ENCODE data around the gene SUGCT. TPM values are rescaled to one million over a fixed set of nuclear protein-coding genes. Genes with fewer than 3 reads are reported as not detected.

Gene SUGCT
- total RNA-seq, 3 donors from 2014 or later, result 7.6 to 19.1 (median 10.1) TPM

- ATAC-seq, result no peak
These were observed 569.4 kb downstream of the SUGCT start for GRCh38 chr7:40704172-40704571.

GRCh38 chr7:40706829-40707228, 572.0 kb downstream of the SUGCT start:
- no peak for DNase-seq
- TF ChIP-seq, protein P1, sequence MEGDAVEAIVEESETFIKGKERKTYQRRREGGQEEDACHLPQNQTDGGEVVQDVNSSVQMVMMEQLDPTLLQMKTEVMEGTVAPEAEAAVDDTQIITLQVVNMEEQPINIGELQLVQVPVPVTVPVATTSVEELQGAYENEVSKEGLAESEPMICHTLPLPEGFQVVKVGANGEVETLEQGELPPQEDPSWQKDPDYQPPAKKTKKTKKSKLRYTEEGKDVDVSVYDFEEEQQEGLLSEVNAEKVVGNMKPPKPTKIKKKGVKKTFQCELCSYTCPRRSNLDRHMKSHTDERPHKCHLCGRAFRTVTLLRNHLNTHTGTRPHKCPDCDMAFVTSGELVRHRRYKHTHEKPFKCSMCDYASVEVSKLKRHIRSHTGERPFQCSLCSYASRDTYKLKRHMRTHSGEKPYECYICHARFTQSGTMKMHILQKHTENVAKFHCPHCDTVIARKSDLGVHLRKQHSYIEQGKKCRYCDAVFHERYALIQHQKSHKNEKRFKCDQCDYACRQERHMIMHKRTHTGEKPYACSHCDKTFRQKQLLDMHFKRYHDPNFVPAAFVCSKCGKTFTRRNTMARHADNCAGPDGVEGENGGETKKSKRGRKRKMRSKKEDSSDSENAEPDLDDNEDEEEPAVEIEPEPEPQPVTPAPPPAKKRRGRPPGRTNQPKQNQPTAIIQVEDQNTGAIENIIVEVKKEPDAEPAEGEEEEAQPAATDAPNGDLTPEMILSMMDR (IDR thresholded peaks at IDR 0.05), result no peak

More at GRCh38 chr7:40704172-40704571, 569.4 kb downstream of the SUGCT start:
- H3K9me3 ChIP-seq, result no peaks in the 10 kb centered on the region
- H3K36me3 ChIP-seq (ENCODE audit: low read depth), result no peaks in the 10 kb centered on the region
- intact Hi-C loops (cut with DNase I, micrococcal nuclease), result no loop called here
- DNase-seq, result no peak
- H3K4me3 ChIP-seq, result no peak overlapping the region
- no peaks in the 10 kb centered on the region for H3K4me1 ChIP-seq (ENCODE audit: low read depth)
- TF ChIP-seq, protein P1 (IDR thresholded peaks at IDR 0.05), result no peak

GRCh38 chr7:40709062-40709964, 574.5 kb downstream of the SUGCT start:
- intact Hi-C loops (cut with DNase I, micrococcal nuclease), result no loop called here
- DNase-seq (no peak), ATAC-seq (no peak)
- Histone ChIP-seq H3K9me3 (no peaks in the 10 kb centered on the region), H3K36me3 (ENCODE audit: low read depth) (no peaks in the 10 kb centered on the region), H3K4me1 (ENCODE audit: low read depth) (no peaks in the 10 kb centered on the region), H3K4me3 (no peak overlapping the region)
- TF ChIP-seq, protein P1 (IDR thresholded peaks at IDR 0.05), result no peak

More at GRCh38 chr7:40706829-40707228, 572.0 kb downstream of the SUGCT start:
- Histone ChIP-seq H3K9me3 (no peaks in the 10 kb centered on the region), H3K36me3 (ENCODE audit: low read depth) (no peaks in the 10 kb centered on the region), H3K4me3 (no peak overlapping the region), H3K4me1 (ENCODE audit: low read depth) (no peaks in the 10 kb centered on the region)
- intact Hi-C loops (cut with DNase I, micrococcal nuclease), result no loop called here
- ATAC-seq, result no peak

GRCh38 chr7:40711706-40712105, 576.9 kb downstream of the SUGCT start:
- H3K4me1 ChIP-seq (ENCODE audit: low read depth), result no peaks in the 10 kb centered on the region
- DNase-seq (no peak), ATAC-seq (no peak)
- no peak overlapping the region for H3K4me3 ChIP-seq
- TF ChIP-seq, protein P1 (IDR thresholded peaks at IDR 0.05), result no peak
- intact Hi-C loops (cut with DNase I, micrococcal nuclease), result no loop called here
- no peaks in the 10 kb centered on the region for H3K36me3 ChIP-seq (ENCODE audit: low read depth)
- no peaks in the 10 kb centered on the region for H3K9me3 ChIP-seq

DNA sequence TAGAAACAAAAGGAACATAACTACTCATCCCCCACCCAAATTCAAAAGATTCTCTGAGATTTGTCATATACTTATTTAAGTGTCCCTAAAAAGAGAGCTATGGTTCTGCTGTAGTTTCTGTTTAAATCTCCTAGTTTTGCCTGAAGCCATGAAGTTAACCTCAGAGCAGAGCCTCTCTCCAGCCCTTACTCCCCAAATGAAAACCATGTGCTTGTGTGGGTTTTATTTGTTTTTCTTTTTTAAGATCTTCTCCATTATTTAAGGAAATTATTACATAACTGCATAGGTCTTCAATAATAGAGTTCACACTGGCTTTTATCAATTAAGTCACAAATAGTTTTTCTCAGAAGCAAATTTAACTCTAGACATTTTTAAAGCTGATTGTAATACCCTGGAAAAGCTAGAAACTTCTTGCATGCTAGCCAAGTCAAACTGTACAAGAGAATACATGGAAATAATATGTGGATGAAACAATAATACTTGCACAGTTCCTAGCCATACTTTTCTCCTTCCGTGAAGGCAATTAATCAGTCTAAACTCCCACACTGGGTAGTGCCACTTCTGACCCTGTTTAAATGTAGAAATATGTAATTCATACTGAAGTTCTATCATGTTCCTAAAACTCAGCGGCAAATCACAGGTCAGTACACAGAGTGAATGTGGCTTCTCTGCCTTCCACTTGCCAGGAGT, 579.7 kb downstream of the SUGCT start:
- Histone ChIP-seq H3K36me3 (ENCODE audit: low read depth) (no peaks in the 10 kb centered on the region), H3K4me1 (ENCODE audit: low read depth) (no peaks in the 10 kb centered on the region), H3K9me3 (no peaks in the 10 kb centered on the region), H3K4me3 (no peak overlapping the region)
- DNase-seq, result no peak
- intact Hi-C loops (cut with DNase I, micrococcal nuclease), result no loop called here
- ATAC-seq, result no peak
- TF ChIP-seq, protein P1 (IDR thresholded peaks at IDR 0.05), result no peak
